Activated CD4-positive, alpha-beta T cell treated with anti-CD3 and anti-CD28 coated beads, Interleukin-10, Interleukin-2, amounts not matched to agents 100 ng/mL and 50 ng/mL, durations not matched to agents 16 hours and 8 hours (primary cell): ENCODE data around the gene FASN.

Experiments used
- DNase-seq: peaks from one replicate; pipeline ENCODE4 v3.0.0-alpha.2; 2020

The FASN gene

GRCh38 chr17:82086941-82087906 is 10.8 kb downstream of the FASN start:
- no peak for DNase-seq

- DNase-seq: no peak
Observed at GRCh38 chr17:82085931-82086764, 11.9 kb downstream of the FASN start.

- DNase-seq: no peak
Observed at GRCh38 chr17:82085031-82085861, 12.8 kb downstream of the FASN start.

- DNase-seq: no peak
Observed at GRCh38 chr17:82084373-82085030, 13.5 kb downstream of the FASN start.

- DNase-seq: no peak
Observed at GRCh38 chr17:82083533-82084359, 14.3 kb downstream of the FASN start.

- DNase-seq: no peak
Observed at GRCh38 chr17:82083009-82083408, 15.0 kb downstream of the FASN start.

- DNase-seq: no peak
Observed at GRCh38 chr17:82082456-82082855, 15.6 kb downstream of the FASN start.

GRCh38 chr17:82081966-82082365 is 16.1 kb downstream of the FASN start:
- no peak for DNase-seq

GRCh38 chr17:82081546-82081945 is 16.5 kb downstream of the FASN start:
- DNase-seq: no peak

- no peak for DNase-seq
Observed at GRCh38 chr17:82080789-82081464, 17.1 kb downstream of the FASN start.

GRCh38 chr17:82080048-82080788 is 17.8 kb downstream of the FASN start:
- no peak for DNase-seq

- DNase-seq: no peak
Observed at GRCh38 chr17:82079001-82079677, 18.9 kb downstream of the FASN start.

GRCh38 chr17:82078433-82078832 is 19.6 kb downstream of the FASN start:
- DNase-seq: no peak

- no peak for DNase-seq
Observed at GRCh38 chr17:82077617-82078358, 20.2 kb downstream of the FASN start.

GRCh38 chr17:82076785-82077591 is 21.0 kb downstream of the FASN start:
- DNase-seq: no peak

- no peak for DNase-seq
Observed at GRCh38 chr17:82076018-82076784, 21.8 kb downstream of the FASN start.

- no peak for DNase-seq
Observed at GRCh38 chr17:82073446-82073845, 24.6 kb downstream of the FASN start.
